Panc1 (cell line): Measurements from ENCODE around the gene GPC6. TPM values are rescaled to one million over a fixed set of nuclear protein-coding genes. Genes with fewer than 3 reads are reported as not detected.
A peak's percentile ranks its signal among the peaks of the same experiment; 100 is the strongest.

Source experiments
- ATAC-seq: fragments of 200-7000 bp; cut with Tn5 transposase; 2 replicates; pipeline ENCODE4 v1.9.1; 2020; ENCODE audit warnings: mild to moderate bottlenecking, moderate library complexity
- BruUV-seq: library from RNA; stranded (reverse); fragments of 400-500 nt; replicated peaks from 2 replicates; lab custom pipeline; 2021; lab: Mats Ljungman, UMichigan
- CTCF ChIA-PET: fragments of 300-600 bp; sonication (Branson Sonifier 250); formaldehyde crosslinking; loops from one replicate; lab custom pipeline; 2022; ENCODE audit warnings: antibody characterized with exemption; lab: Charles Lee
- POLR2A ChIA-PET: fragments of 300-600 bp; sonication (Branson Sonifier 250); formaldehyde crosslinking; loops from one replicate; lab custom pipeline; 2022; ENCODE audit warnings: antibody characterized with exemption; lab: Charles Lee
- DNase-seq: peaks from one replicate; pipeline ENCODE4 v3.0.0-alpha.2; 2010; ENCODE audit warnings: low read depth, low spot score
- H3K27ac ChIP-seq: 2 replicates; pipeline ENCODE4 v1.5.1; 2011; ENCODE audit warnings: mild to moderate bottlenecking, low read length, inconsistent platforms
- H3K27me3 ChIP-seq: fragments of 200-500 bp; sonication (Bioruptor generic); 2 replicates; pipeline ENCODE4 v1.6.0; 2014; ENCODE audit warnings: low read length, inconsistent platforms; ENCODE audit not compliant: control insufficient read depth, insufficient read depth
- H3K36me3 ChIP-seq: fragments of 200-500 bp; sonication (Bioruptor generic); 2 replicates; pipeline ENCODE4 v1.5.1; 2014; ENCODE audit warnings: inconsistent platforms, mild to moderate bottlenecking, low read length, moderate library complexity; ENCODE audit not compliant: control insufficient read depth, insufficient read depth
- H3K4me1 ChIP-seq: 2 replicates; pipeline ENCODE4 v1.5.1; 2011; ENCODE audit warnings: inconsistent platforms, mild to moderate bottlenecking, low read length, moderate library complexity; ENCODE audit not compliant: control insufficient read depth, insufficient read depth
- H3K4me3 ChIP-seq, 2 experiments: 2 replicates each; pipeline ENCODE4 v1.5.1; 2011 to 2012; ENCODE audit warnings: low read depth in 2 of 2, low read length in 2 of 2, mild to moderate bottlenecking in 2 of 2, inconsistent platforms in 1 of 2, moderate library complexity in 1 of 2
- H3K9me3 ChIP-seq: fragments of 200-500 bp; sonication (Bioruptor generic); 2 replicates; pipeline ENCODE4 v1.5.1; 2014; ENCODE audit warnings: low read depth, mild to moderate bottlenecking, inconsistent platforms, low read length, moderate library complexity; ENCODE audit not compliant: control insufficient read depth, insufficient read depth
- CTCF ChIP-seq: fragments of 450-650 bp; IDR thresholded peaks from 2 replicates; pipeline ENCODE4 v1.5.1; 2017; ENCODE audit warnings: mild to moderate bottlenecking
- POLR2AphosphoS5 ChIP-seq: IDR thresholded peaks from 2 replicates; pipeline ENCODE4 v1.6.1; 2012; ENCODE audit warnings: mild to moderate bottlenecking, low read depth, low read length, moderate library complexity
- REST ChIP-seq, 2 experiments: IDR thresholded peaks; 2 replicates each; pipeline ENCODE4 v1.6.1; 2011 to 2012; ENCODE audit warnings: low read depth in 2 of 2, control low read depth in 1 of 2, low read length in 1 of 2, mild to moderate bottlenecking in 1 of 2, moderate library complexity in 1 of 2; ENCODE audit not compliant: insufficient read depth in 1 of 2
- SIN3A ChIP-seq: IDR thresholded peaks from 2 replicates; pipeline ENCODE4 v1.6.1; 2012; ENCODE audit warnings: low read depth, mild to moderate bottlenecking, low read length, moderate library complexity, borderline replicate concordance; ENCODE audit not compliant: insufficient read depth
- TCF7L2 ChIP-seq: IDR thresholded peaks from 2 replicates; pipeline ENCODE4 v1.6.1; 2011; ENCODE audit warnings: mild to moderate bottlenecking, low read depth, low read length, inconsistent platforms
- in situ Hi-C: cut with HindIII; loops from 2 replicates; pipeline ENCODE4 v1.10.0; 2016; ENCODE audit warnings: low sequenced_read_pairs, low pct_unique_long_range_greater_than_20kb
- intact Hi-C: fragments of 100-400 bp; cut with micrococcal nuclease; formaldehyde crosslinking; loops from one replicate; pipeline ENCODE4 v1.10.0; 2022; ENCODE audit not compliant: unreplicated experiment
- total RNA-seq: library from RNA; stranded (reverse); gene quantifications from one replicate; pipeline ENCODE4 v1.2.1, GENCODE V29; 2021; ENCODE audit not compliant: unreplicated experiment

Gene GPC6
- total RNA-seq, 1 experiment from 2014 or later, result 4.8 TPM

GRCh38 chr13:93227280-93227877 lies 772 bp downstream of the GPC6 start:
- in situ Hi-C loops, result no loop called here
- H3K9me3 ChIP-seq, result no peaks in the 10 kb centered on the region
- no TSS peak for BruUV-seq
- CTCF ChIA-PET, result no interaction called here
- no peaks in the 10 kb centered on the region for H3K36me3 ChIP-seq
- no peak for TF ChIP-seq POLR2AphosphoS5
- no peak for TF ChIP-seq TCF7L2
- H3K27me3 ChIP-seq, result no peaks in the 10 kb centered on the region; the same call in none of the 2 replicates
- no peaks in the 10 kb centered on the region for H3K4me1 ChIP-seq
- POLR2A ChIA-PET, result no interaction called here
- DNase-seq (no peak), ATAC-seq (peak; percentile 65)
- H3K27ac ChIP-seq, result peak overlapping the region; percentile 46
- intact Hi-C loops, result loop anchor here (10.0 kb wide), 1 partner anchor 1137 kb away; no protein-coding TSS in a partner anchor
- H3K4me3 ChIP-seq, result peak overlapping the region; percentile 57 to 60

- DNase-seq (no peak), ATAC-seq (peak; percentile 84)
- in situ Hi-C loops, result no loop called here
- ChIA-PET POLR2A (no interaction called here), CTCF (no interaction called here)
- BruUV-seq, result no TSS peak
- Histone ChIP-seq H3K27ac (peak overlapping the region; percentile 51; the same call in 1 of the 2 replicates), H3K9me3 (no peaks in the 10 kb centered on the region), H3K36me3 (no peaks in the 10 kb centered on the region), H3K4me1 (no peaks in the 10 kb centered on the region), H3K4me3 (peak overlapping the region; percentile 57 to 60), H3K27me3 (no peaks in the 10 kb centered on the region; the same call in none of the 2 replicates)
- no peak for TF ChIP-seq SIN3A
- peak; percentile 22 for TF ChIP-seq CTCF
- intact Hi-C loops, result loop anchor here (10.0 kb wide), 1 partner anchor 1137 kb away; no protein-coding TSS in a partner anchor
Measured at GRCh38 chr13:93227878-93228642, 1.5 kb downstream of the GPC6 start.

- DNase-seq, result no peak
- ChIA-PET CTCF (no interaction called here), POLR2A (no interaction called here)
- H3K9me3 ChIP-seq, result no peaks in the 10 kb centered on the region
- H3K4me3 ChIP-seq, result peak overlapping the region; percentile 57 to 60
- H3K27ac ChIP-seq, result peak overlapping the region; percentile 51
- no peak for ATAC-seq
- in situ Hi-C loops, result no loop called here
- intact Hi-C loops, result loop anchor here (10.0 kb wide), 1 partner anchor 1136 kb away; no protein-coding TSS in a partner anchor
- no peaks in the 10 kb centered on the region for H3K36me3 ChIP-seq
- no peaks in the 10 kb centered on the region for H3K4me1 ChIP-seq
- no peak for TF ChIP-seq CTCF
- no peak for TF ChIP-seq TCF7L2
- no peak for TF ChIP-seq REST (IDR thresholded peaks at IDR 0.05; ENCODE audit: insufficient read depth in 1 of 2, low read depth in 2 of 2, low read length in 1 of 2)
- no peak for TF ChIP-seq SIN3A
- no peak for TF ChIP-seq POLR2AphosphoS5
- H3K27me3 ChIP-seq, result no peaks in the 10 kb centered on the region; the same call in none of the 2 replicates
- BruUV-seq, result no TSS peak
Measured at GRCh38 chr13:93228643-93228937, 2.0 kb downstream of the GPC6 start.
